AG09319 (cell line): ENCODE results near the gene EGF.

Experiments used
- DNase-seq: peaks from one replicate; pipeline ENCODE4 v3.0.0-alpha.2; 2010; ENCODE audit warnings: low read depth; ENCODE audit errors: extremely low read depth
- TF ChIP-seq, protein P1 (sequence below): IDR thresholded peaks from 2 replicates; pipeline ENCODE4 v1.5.1; 2011; ENCODE audit warnings: low read depth, mild to moderate bottlenecking, inconsistent platforms, low read length, moderate library complexity

Gene EGF

DNA sequence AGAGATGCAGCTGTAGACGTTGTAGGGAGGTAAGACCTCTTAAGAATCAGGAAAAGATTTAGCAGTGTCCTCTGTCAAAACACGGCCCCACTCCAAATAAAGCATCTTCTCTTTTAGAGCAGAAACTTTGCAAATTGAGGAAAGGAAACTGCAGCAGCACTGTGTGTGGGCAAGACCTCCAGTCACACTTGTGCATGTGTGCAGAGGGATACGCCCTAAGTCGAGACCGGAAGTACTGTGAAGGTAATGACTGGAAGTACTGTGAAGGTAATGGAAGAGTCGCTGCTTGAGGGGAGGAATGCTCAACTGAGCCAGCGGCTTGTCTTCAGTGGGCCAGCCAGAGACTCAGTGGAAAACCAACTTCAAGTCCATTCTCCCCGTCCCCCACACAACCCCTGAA lies 46.5 kb downstream of the EGF start:
- no peak for DNase-seq

DNA sequence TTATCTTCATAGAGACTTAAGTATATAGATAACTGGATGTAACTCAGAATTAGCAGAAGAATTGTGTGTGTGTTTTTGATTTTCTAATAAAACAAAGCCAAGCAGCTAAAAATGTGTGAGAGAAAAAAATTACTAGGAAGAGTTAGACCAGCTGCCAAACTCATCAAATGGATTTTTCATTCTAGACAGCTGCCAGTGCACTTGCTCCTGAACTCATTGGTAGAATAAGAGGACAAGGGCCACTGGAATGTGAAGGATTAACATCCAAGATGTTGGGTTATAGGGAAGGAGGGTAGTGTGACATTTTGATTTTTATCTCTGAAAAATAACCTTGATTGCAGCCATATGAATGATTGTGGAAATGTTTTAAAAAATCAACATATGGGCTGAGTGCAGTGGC lies 49.7 kb downstream of the EGF start:
- no peak for DNase-seq
- TF ChIP-seq, protein P1, sequence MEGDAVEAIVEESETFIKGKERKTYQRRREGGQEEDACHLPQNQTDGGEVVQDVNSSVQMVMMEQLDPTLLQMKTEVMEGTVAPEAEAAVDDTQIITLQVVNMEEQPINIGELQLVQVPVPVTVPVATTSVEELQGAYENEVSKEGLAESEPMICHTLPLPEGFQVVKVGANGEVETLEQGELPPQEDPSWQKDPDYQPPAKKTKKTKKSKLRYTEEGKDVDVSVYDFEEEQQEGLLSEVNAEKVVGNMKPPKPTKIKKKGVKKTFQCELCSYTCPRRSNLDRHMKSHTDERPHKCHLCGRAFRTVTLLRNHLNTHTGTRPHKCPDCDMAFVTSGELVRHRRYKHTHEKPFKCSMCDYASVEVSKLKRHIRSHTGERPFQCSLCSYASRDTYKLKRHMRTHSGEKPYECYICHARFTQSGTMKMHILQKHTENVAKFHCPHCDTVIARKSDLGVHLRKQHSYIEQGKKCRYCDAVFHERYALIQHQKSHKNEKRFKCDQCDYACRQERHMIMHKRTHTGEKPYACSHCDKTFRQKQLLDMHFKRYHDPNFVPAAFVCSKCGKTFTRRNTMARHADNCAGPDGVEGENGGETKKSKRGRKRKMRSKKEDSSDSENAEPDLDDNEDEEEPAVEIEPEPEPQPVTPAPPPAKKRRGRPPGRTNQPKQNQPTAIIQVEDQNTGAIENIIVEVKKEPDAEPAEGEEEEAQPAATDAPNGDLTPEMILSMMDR, result no peak

More for the DNA sequence above, 46.5 kb downstream of the EGF start:
- TF ChIP-seq, protein P1, result no peak

DNA sequence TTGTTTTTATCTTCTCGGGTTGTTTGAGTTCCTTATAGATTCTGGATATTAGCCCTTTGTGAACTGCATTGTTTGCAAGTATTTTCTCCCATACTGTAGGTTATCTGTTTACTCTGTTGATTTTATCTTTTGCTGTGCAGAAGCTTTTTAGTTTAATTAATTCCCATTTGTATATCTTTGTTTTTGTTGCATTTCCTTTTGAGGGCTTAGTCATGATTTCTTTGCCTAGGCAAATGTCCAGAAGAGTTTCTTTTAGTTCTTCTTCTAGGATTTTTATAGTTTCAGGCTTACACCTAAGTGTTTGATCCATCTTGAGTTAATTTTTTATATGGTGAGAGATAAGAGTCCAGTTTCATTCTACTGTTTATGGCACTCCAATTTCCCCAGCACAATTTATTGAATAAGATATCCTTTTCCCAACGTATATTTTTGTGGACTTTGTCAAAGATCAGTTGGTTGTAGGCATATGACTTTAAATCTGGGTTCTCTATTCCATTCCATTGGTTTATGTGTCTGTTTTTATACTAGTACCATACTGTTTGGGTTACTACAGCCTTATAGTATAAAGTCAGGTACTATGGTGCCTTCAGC lies 54.3 kb downstream of the EGF start:
- TF ChIP-seq, protein P1, result no peak
- no peak for DNase-seq

DNA sequence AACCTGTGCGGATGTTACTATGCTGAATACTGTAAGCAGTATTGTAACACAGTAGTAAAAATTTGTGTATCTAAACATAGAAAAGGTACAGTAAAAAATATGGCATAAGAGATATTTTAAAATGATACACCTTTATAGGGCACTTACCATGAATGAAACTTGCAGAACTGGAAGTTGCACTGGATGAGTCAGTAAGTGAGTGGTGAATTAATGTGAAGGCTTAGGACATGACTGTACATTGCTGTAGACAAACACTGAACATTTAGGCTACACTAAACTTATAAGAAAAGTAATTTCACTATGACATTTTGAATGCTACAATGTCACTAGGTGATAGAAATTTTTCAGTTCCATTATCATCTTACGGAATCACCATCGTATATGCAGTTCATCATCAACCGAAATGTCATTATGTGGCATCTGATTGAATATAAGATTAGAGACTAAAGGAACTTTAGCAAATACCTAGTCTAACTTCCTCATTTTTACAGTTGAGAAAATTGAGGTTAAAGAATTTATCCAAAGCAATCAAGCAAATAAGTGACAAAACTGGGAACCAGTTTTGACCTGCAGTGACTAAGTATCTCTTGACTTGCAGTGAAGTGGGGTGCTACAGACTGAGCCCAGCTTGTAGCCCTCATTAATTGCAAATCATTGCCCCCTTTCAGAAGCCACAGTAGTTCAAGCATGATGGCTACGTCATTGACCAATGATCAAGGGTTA lies 55.3 kb downstream of the EGF start:
- no peak for DNase-seq
- TF ChIP-seq, protein P1, result no peak

DNA sequence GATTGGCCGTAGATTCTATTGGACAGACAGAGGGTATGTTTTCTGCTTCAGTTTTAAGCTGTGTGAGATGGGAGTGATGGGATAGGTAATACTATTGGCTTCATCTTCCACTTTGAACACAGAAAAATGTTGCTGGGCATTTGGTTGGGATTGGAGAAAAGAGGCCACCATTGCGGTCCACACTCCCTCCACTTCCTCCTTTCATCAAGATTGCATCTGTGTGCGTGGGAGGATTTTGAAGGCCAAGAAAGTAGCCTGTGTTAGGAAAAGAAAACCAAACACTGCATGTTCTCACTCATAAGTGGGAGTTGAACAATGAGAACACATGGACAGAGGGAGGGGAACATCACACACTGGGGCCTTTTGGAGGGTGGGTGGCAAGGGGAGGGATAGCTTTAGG lies 56.4 kb downstream of the EGF start:
- DNase-seq, result no peak
- TF ChIP-seq, protein P1, result no peak

DNA sequence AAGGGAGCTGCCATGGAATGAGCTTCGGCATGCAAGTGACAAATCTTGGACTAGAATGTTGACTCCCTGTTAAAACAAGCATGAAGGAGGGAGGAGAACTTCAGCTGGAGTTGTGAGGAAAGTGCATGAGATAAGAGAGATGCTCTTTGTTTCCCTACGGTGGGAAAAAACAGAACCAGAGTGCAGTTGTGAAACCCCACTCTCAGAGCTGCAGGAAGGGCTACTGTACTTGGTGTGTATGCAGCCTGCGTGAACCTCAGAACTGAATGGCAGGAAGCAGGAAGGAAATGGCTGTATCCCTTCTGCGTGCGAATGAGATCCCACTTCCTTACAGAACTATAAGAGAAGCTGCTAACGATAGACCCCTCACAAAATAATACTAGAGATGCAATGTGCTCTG lies 57.2 kb downstream of the EGF start:
- no peak for DNase-seq
- TF ChIP-seq, protein P1, result no peak

DNA sequence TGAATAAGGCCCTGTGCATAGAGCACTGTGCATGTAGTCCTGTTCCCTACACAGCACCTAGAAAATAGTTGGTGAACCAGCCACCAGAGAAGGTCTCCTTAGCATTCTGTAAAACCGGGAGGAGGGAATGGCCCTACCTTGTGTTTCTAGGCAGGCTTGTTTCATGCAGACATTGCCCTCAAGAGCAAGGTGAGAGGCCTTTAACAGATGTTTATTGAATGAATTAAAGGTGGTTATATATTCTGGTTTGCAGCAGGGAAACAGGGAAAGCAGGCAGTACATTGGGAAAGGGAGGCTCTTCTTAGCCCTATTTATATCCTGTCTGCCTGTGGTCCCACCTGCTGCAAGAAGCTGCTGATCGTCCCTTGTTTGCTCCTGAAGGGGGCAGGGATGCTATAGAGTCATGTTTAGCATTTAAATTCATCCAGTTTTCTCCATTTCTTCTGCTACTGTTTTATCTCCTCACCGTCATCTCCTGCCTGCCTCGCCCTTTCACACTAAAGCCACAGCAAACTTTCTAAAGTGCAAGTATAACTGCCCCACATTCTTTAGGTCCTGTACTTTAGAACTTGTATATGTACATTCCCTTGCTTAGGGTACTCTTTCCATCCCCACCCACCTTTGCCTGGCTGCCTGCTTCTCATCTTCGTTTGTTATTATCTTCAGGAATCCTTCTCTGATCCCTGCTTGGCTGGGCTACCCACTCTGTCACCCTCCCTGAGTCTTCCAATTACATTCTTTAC lies 60.3 kb downstream of the EGF start:
- TF ChIP-seq, protein P1, result no peak
- DNase-seq, result no peak
